HG02938 (cell line): ENCODE results near the gene FCN2.

Source experiments
- ATAC-seq: cut with Tn5 transposase; IDR thresholded peaks from one replicate; pipeline ENCODE4 v1.9.1; 2021; ENCODE audit warnings: mild to moderate bottlenecking, moderate library complexity; ENCODE audit not compliant: unreplicated experiment

Gene FCN2

GRCh38 chr9:134867917-134868750, 12.5 kb upstream of the FCN2 start:
- ATAC-seq, result no peak

GRCh38 chr9:134868751-134869553, 11.7 kb upstream of the FCN2 start:
- ATAC-seq, result no peak

- no peak for ATAC-seq
These were observed 10.9 kb upstream of the FCN2 start for GRCh38 chr9:134869554-134870300.

- ATAC-seq, result no peak
These were observed 10.3 kb upstream of the FCN2 start for GRCh38 chr9:134870301-134870694.

- no peak for ATAC-seq
These were observed 9.6 kb upstream of the FCN2 start for GRCh38 chr9:134870746-134871662.

GRCh38 chr9:134871697-134872340, 8.8 kb upstream of the FCN2 start:
- no peak for ATAC-seq

GRCh38 chr9:134872482-134873231, 8.0 kb upstream of the FCN2 start:
- ATAC-seq, result no peak

GRCh38 chr9:134875371-134875770, 5.2 kb upstream of the FCN2 start:
- ATAC-seq, result no peak

- ATAC-seq, result no peak
These were observed 3.1 kb upstream of the FCN2 start for GRCh38 chr9:134877541-134877940.

GRCh38 chr9:134879664-134880483, 736 bp upstream of the FCN2 start:
- no peak for ATAC-seq

GRCh38 chr9:134881313-134881670, 682 bp downstream of the FCN2 start:
- no peak for ATAC-seq

GRCh38 chr9:134882204-134882785, 1.7 kb downstream of the FCN2 start:
- ATAC-seq, result no peak

- no peak for ATAC-seq
These were observed 2.6 kb downstream of the FCN2 start for GRCh38 chr9:134883040-134883782.

- no peak for ATAC-seq
These were observed 3.9 kb downstream of the FCN2 start for GRCh38 chr9:134884492-134884891.

GRCh38 chr9:134885001-134885678, 4.5 kb downstream of the FCN2 start:
- ATAC-seq, result no peak

GRCh38 chr9:134885679-134886412, 5.2 kb downstream of the FCN2 start:
- ATAC-seq, result no peak
